GM18502 (cell line): ENCODE results near the gene ACRBP.
A peak's percentile ranks its signal among the peaks of the same experiment; 100 is the strongest.
"Not testable (repeated sequence)": the region's sequence is repeated elsewhere in the genome, so short reads cannot be mapped to it uniquely, and the experiment has no call there.

Experiments
- ATAC-seq: cut with Tn5 transposase; IDR thresholded peaks from one replicate; pipeline ENCODE4 v1.9.1; 2021; ENCODE audit warnings: mild to moderate bottlenecking; ENCODE audit not compliant: unreplicated experiment, poor library complexity

Gene ACRBP

DNA sequence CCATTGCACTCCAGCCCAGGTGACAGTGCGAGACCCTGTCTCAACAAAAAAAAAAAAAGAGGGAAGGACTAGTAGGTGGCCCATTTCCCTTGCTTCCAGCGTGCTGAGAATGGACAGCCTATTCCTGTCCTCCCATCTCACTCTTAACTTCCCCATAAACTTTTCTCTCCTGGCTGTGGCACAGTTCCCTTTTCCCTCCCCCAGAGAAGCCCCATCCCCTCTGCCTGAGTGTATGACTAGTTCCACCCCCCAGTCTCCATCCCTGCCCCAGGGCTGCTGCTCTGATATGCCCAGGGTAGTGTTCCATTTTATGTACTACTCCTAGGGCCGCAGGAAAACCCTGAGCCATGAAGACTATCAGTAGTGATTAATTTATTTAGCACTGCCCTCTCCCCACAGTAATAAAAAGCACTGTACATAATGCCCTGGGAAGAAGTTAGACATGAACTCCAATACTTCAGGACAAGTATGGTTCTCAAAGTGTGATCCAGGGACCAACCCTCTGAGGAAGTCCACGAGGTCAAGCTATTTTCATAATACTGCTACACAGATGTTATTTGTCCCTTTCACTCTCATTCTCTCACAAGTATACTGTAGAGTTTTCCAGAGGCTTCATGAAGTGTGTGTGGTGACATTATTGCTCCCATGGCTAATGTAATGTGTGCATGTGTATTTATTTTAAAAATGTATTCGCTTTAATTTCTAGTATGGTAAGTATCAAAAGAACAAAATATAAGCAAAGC, 28.6 kb downstream of the ACRBP start:
- no peak for ATAC-seq

GRCh38 chr12:6615802-6616201, 31.4 kb downstream of the ACRBP start:
- ATAC-seq, result no peak

GRCh38 chr12:6614513-6615172, 32.6 kb downstream of the ACRBP start:
- ATAC-seq, result no peak

GRCh38 chr12:6613776-6614512, 33.3 kb downstream of the ACRBP start:
- ATAC-seq, result no peak

GRCh38 chr12:6613015-6613775, 34.0 kb downstream of the ACRBP start:
- no peak for ATAC-seq

- no peak for ATAC-seq
Observed at GRCh38 chr12:6612652-6613014, 34.6 kb downstream of the ACRBP start.

DNA sequence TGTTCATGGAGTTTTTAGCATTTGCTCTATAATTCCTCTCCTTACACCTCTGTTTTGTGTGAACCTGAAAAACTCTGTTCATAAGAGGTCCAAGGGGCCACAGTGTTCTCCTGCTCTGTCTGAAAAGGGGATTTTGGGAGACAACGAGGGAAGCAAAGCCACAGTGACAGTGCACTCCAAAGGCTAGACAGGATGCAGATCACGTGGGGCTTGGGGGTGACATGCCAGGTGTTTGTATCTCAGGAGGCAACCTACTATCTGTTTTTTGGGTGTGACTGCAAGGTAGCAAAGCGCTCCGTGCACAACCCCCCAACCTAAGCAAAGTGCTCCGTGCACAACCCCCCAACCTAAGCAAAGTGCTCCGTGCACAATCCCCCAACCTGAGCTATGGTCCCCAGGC, 35.0 kb downstream of the ACRBP start:
- ATAC-seq, result no peak

GRCh38 chr12:6608592-6609281, 38.5 kb downstream of the ACRBP start:
- ATAC-seq, result no peak

GRCh38 chr12:6607751-6608591, 39.3 kb downstream of the ACRBP start:
- ATAC-seq, result peak; percentile 42

GRCh38 chr12:6606331-6607131, 40.7 kb downstream of the ACRBP start:
- no peak for ATAC-seq

GRCh38 chr12:6605421-6606330, 41.6 kb downstream of the ACRBP start:
- no peak for ATAC-seq

DNA sequence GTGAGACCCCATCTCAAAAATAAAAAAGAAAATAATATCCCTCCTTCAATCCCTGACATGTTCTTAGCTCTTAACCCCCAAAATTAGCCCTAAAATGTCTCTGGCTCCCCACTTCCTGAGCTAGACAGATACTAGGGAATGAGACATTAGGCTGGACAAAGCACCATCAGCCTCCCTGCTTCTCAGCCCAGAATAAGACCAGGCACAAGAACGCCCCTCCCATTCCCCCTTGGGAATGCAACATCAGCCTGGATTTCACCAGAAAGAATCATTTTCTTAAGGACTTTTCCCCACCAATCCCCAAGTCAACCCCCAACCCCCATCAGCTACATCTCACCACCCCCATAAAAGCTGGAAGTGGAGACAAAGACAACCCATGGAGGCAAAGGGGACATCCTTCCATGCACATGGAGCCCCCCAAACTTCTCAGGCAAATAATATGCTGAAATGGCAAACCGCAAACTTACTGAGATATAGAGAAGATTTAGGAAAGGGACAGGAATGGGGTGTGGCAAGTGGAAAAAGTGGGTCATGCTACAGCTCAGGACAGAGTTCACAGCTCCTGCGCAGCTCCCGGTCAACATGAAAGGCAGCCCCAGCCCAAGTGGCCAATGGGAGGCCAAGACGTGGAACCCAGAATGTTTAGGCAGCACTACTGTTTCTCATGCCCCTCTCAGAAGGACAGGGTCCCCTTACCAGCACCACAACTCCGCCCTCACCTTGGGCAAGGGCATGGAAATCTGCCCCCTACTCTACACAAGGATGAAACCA, 42.8 kb downstream of the ACRBP start:
- no peak for ATAC-seq

DNA sequence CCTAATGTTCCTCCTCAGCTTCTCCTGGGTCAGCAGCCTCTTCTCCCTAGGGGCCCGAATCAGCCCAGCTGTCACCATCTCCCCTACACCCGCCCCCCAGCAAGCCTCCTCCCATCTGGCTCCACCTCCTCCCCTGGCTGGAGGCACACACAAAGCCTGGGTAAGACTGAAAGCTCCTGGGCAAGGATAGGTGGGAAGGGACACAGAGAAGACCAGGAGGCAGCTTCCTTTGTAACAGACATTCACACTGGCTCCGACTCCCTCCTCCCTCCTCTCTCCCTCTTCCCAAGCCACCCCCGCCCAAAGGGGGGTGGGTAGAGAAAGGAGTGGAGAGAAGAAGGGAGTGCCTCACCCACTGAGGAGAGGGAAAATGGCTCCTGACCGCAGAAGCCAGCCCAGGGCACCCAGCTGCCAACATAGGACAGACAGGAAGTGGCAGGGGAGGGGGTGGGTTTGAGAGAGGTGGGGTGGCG, 44.1 kb downstream of the ACRBP start:
- ATAC-seq, result no peak

GRCh38 chr12:6602526-6602925, 44.7 kb downstream of the ACRBP start:
- ATAC-seq, result no peak

DNA sequence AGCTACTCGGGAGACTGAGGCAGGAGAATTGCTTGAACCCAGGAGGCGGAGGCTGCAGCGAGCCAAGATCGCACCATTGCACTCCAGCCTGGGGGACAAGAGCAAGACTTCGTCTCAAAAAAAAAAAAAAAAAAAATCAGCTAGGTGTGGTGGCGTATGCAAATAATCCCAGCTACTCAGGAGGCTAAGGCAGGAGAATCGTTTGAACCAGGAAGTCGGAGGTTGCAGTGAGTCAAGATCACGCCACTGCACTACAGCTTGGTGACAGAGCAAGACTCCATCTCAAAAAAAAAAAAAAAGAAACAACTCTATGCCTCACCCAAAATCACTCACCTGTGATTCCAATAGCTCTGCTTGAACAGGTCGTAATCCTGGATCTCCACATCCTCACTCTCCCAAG, 51.6 kb downstream of the ACRBP start:
- not testable (repeated sequence) for ATAC-seq

DNA sequence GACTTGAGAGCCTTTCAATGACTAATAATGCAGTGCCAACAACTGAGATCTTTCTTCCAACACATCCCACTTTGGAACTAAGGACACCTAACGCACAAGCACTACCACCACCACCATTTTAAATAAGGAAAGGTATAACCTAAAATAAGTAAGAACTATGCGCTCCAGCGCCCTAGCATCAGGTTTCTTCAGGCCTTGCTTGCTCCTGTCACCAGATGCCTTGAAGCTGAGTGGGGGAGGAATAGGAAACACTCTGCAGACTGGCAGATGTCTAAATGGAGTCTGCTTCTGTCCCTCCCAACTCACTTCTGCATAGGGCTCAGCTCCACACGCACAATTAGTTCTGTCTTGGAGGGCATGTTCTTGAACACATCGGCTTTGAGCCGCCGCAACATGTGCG, 55.1 kb downstream of the ACRBP start:
- no peak for ATAC-seq
